HG03139 (cell line): ENCODE measurements around the gene GOPC.
"Not testable (repeated sequence)": the region's sequence is repeated elsewhere in the genome, so short reads cannot be mapped to it uniquely, and the experiment has no call there.

Experiments used
- ATAC-seq: cut with Tn5 transposase; IDR thresholded peaks from one replicate; pipeline ENCODE4 v1.9.1; 2021; ENCODE audit not compliant: unreplicated experiment

The GOPC gene

DNA sequence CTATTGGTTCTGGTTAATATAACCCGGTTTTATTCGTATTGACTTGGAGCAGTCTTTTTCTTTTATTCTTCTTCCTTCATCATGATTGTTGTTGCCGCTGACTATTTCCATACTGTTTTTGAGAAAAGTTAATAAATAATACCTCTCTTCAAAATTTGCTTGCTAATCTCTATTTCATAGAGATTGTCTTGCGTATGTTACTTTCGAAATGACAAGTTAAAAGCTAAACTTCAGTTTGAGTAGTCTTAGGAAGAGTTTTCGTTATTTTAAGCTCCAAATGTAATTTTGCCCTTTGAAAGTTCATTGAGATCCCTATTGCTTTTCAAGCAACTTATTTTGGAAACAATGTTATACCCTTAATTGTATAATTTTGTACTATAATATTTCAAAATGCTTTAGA lies 83.4 kb downstream of the GOPC start:
- ATAC-seq: no peak

DNA sequence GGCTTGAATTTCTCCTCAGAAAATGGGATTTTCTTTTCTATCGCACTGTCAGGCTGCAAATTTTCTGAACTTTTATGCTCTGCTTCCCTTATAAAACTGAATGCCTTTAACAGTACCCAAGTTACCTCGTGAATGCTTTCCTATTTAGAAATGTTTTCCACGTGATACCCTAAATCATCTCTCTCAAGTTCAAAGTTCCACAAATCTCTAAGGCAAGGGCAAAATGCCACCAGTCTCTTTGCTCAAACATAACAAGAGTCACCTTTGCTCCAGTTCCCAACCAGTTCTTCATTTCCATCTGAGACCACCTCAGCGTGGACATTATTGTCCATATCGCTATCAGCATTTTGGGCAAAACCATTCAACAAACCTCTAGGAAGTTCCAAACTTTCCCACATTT lies 84.3 kb downstream of the GOPC start:
- ATAC-seq: not testable (repeated sequence)

DNA sequence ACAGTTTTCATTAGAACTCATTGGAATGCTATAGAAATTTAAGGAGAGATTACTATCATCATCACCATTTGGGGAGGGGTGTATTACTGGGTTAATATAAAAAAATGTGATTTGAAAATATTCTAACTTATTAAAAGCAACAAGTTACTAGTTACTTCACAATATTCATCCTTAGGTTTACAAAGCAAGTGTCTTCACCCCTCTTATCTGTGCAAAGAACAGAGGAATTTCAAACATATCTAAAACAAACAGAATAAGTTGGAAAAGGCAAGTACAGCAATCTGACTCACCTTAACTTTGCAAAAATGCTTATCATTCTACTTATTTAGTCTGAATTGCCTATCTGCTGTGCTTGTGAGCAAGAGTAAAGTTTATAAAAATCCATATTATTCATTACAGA lies 87.0 kb downstream of the GOPC start:
- no peak for ATAC-seq

DNA sequence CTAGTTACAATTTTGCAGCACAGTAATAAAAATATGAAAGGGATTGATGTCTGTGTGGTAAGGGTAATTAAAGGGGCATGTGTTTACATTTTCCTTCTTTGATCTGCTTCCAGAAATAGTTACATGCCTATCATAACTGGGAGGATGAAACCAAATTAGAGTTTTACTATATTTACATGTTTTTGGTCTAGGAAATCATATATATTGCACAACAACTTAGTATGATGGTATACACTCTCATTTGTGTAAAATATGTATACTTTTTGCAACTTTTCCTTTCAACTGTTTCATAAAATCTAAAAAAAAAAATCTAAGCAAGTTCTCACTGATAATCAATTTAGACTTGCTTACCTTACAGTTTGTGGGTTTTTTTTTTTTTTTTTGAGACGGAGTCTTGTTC lies 87.7 kb downstream of the GOPC start:
- ATAC-seq: no peak

DNA sequence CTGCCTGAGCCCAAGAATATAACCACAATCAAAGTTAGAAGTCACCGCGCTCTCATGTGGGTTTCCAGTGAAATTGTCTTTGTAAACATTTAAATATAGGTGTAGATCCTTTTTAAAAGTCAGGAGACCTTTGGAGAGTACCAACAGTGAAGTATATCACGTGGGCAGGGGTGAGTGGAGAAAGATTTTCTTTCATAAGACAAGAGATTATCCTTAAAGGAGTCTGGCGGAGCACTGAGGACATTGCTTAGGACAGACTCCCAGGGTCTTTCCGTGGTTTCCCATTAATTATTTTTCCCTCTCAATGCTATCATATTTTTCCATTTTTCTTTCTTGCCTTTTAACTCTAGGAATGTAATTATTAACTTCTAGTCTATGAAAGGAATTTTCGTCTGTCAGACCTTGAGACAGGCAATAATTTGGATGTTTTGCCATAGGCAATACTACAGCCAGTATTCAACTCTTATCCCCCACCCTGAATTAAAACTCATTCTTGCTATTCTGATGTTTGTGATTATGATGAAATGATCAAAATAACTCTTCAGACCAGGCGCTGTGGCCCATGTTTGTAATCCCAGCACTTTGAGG lies 88.4 kb downstream of the GOPC start:
- ATAC-seq: no peak

DNA sequence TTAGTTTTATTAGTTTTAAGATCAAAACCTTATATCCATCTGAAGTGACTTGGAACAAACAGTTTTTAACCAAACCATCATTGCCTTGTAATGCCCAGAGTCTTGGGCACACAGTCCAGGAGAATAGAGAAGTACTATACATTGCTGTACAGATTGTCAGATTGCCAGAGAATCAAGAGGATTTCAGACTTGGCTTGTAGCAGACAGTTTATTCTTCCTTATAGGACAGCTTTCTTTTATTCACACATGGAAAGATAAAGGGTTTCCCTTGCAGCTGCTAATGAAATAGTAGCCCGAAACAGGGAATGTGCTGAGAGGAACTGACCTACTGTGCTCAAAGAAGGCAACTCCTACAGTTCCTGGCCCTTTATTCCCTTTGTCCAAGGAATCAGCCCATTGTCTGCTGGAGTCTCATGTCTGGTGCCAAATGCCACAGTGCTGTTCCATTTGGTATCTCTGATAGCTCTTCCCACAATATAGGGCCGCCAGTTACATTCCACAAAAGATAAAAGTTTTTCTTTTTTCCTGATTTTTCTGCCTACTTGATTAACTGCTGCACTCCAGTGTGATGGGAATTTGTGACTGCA lies 89.2 kb downstream of the GOPC start:
- no peak for ATAC-seq

DNA sequence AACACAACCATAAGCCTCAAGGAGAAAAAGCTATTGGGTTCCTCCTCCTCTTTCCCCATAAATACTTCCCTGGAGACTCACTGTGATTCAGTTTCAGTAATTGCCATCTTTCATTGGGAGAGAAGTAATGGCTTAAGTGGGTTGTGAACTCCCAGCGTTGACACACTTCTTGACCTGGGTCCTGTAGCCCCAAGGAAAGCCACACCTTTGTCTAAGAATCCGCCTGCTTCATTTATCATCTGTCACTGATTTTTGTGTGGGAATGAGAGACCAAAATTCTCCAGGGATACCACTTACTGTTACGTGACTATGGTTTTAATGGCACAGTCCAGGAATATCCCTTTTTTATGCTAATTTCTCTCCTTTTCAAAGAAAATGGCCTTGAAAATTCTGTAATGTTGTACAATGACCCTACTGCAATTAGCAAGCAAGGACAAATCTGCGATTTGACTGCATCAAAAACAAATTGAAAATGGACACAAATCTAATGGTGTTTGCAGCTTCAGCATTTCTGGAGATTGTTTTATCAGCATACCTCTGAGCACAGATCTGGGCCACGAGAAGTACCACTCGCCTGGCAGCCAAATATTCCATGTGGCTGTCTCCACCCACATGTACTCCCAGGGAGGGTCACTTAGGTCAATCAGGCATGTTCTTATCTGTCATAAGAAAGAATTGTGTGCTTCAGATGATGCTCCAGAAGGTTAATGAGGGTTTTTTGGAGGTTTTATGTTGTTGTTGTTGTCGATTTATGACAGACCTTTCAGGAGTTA lies 90.1 kb downstream of the GOPC start:
- ATAC-seq: no peak
